A549 (cell line): ENCODE results near the gene SLC27A1. TPM values are rescaled to one million over a fixed set of nuclear protein-coding genes. Genes with fewer than 3 reads are reported as not detected.
"Not testable (repeated sequence)": the region's sequence is repeated elsewhere in the genome, so short reads cannot be mapped to it uniquely, and the experiment has no call there.

Source experiments
- ATAC-seq, 2 experiments: fragments of 200-7000 bp in 1 of 2; fragments of >200 bp in 1 of 2; cut with Nextera tagmentation in 1 of 2; cut with Tn5 transposase in 1 of 2; 3 replicates each; pipeline versions ENCODE4 v1.8.0 to v1.9.1; 2018 to 2020; ENCODE audit warnings: mild to moderate bottlenecking in 1 of 2, moderate library complexity in 1 of 2
- CTCF ChIA-PET: fragments of 300-600 bp; sonication (Branson Sonifier 250); formaldehyde crosslinking; extraction: SDS; loops from one replicate; lab custom pipeline; 2021; ENCODE audit warnings: antibody characterized with exemption, inconsistent platforms; lab: Yijun Ruan, JAX
- POLR2A ChIA-PET: fragments of 350-600 bp; formaldehyde crosslinking; extraction: SDS; loops from one replicate; lab custom pipeline; 2021; ENCODE audit warnings: antibody characterized with exemption, inconsistent platforms; lab: Yijun Ruan, JAX
- DNase-seq, 2 experiments: peaks; one replicate each; pipeline versions ENCODE4 v3.0.0 to v3.0.0-alpha.2; 2011 to 2016; ENCODE audit warnings: low read depth in 1 of 2, low spot score in 1 of 2
- FAIRE-seq: peaks from 2 replicates; lab custom pipeline; 2011; peaks lifted over from hg19 to GRCh38; lab: Jason Lieb, UNC
- H3K27ac ChIP-seq, 2 experiments: fragments of >200 bp; sonication (Bioruptor Twin); formaldehyde crosslinking; 3 replicates each; pipeline ENCODE4 v1.5.1; 2016 to 2017
- H3K4me1 ChIP-seq: fragments of >200 bp; sonication (Bioruptor Twin); formaldehyde crosslinking; 3 replicates; pipeline ENCODE4 v1.6.1; 2016
- H3K4me2 ChIP-seq: fragments of >200 bp; sonication (Bioruptor Twin); formaldehyde crosslinking; 3 replicates; pipeline ENCODE4 v1.6.1; 2016
- H3K4me3 ChIP-seq: fragments of >200 bp; sonication (Bioruptor Twin); formaldehyde crosslinking; 3 replicates; pipeline ENCODE4 v1.5.1; 2016
- H3K9me3 ChIP-seq: fragments of >200 bp; sonication (Bioruptor Twin); formaldehyde crosslinking; 3 replicates; pipeline ENCODE4 v1.6.1; 2016
- ATOH8 ChIP-seq: fragments of 250-450 bp; sonication (Bioruptor Pico); IDR thresholded peaks from 2 replicates; pipeline ENCODE4 v1.5.0; 2020; ENCODE audit warnings: low read depth, mild to moderate bottlenecking, moderate library complexity
- CEBPB ChIP-seq, 2 experiments: fragments of >200 bp in 1 of 2; sonication (Bioruptor Twin) in 1 of 2; formaldehyde crosslinking in 1 of 2; IDR thresholded peaks; 2 replicates each; pipeline ENCODE4 v1.6.1; 2012 to 2016
- CHD4 ChIP-seq: fragments of 200-600 bp; sonication (generic); IDR thresholded peaks from 2 replicates; pipeline ENCODE4 v1.6.1; 2016; ENCODE audit warnings: antibody characterized with exemption, mild to moderate bottlenecking, borderline replicate concordance
- EHF ChIP-seq: fragments of 250-450 bp; sonication (Bioruptor Pico); IDR thresholded peaks from 2 replicates; pipeline ENCODE4 v1.5.0; 2020; ENCODE audit warnings: mild to moderate bottlenecking
- EHMT2 ChIP-seq: fragments of 200-600 bp; sonication (generic); IDR thresholded peaks from 2 replicates; pipeline ENCODE4 v1.6.1; 2016; ENCODE audit warnings: antibody characterized with exemption, low read depth, mild to moderate bottlenecking, moderate library complexity
- ESRRA ChIP-seq: fragments of 150-350 bp; IDR thresholded peaks from 2 replicates; pipeline ENCODE4 v1.6.1; 2014; ENCODE audit warnings: mild to moderate bottlenecking, low read length, borderline replicate concordance
- FOXS1 ChIP-seq: fragments of 250-450 bp; sonication (Bioruptor Pico); IDR thresholded peaks from 2 replicates; pipeline ENCODE4 v1.5.0; 2020; ENCODE audit warnings: mild to moderate bottlenecking, moderate library complexity
- GATA3 ChIP-seq: IDR thresholded peaks from 2 replicates; pipeline ENCODE4 v1.6.1; 2012; ENCODE audit warnings: borderline replicate concordance
- HOXB13 ChIP-seq: fragments of 250-450 bp; sonication (Bioruptor Pico); IDR thresholded peaks from 2 replicates; pipeline ENCODE4 v1.5.0; 2020; ENCODE audit warnings: low read depth, mild to moderate bottlenecking, moderate library complexity
- HOXB5 ChIP-seq: fragments of 250-450 bp; sonication (Bioruptor Pico); IDR thresholded peaks from 2 replicates; pipeline ENCODE4 v1.5.0; 2020; ENCODE audit warnings: mild to moderate bottlenecking, moderate library complexity
- JUN ChIP-seq, 2 experiments: fragments of >200 bp; sonication (Bioruptor Twin); formaldehyde crosslinking; IDR thresholded peaks; 2 replicates in 1 of 2; 3 replicates in 1 of 2; pipeline ENCODE4 v1.6.1; 2016 to 2017
- JUNB ChIP-seq: fragments of >200 bp; sonication (Bioruptor Twin); formaldehyde crosslinking; IDR thresholded peaks from 2 replicates; pipeline ENCODE4 v1.6.1; 2016
- KDM1A ChIP-seq: fragments of 200-600 bp; sonication (generic); IDR thresholded peaks from 2 replicates; pipeline ENCODE4 v1.6.1; 2016; ENCODE audit warnings: low read depth, mild to moderate bottlenecking
- MAX ChIP-seq: IDR thresholded peaks from 2 replicates; pipeline ENCODE4 v1.6.1; 2012
- POLR2A ChIP-seq: IDR thresholded peaks from 2 replicates; pipeline ENCODE4 v1.6.1; 2012; ENCODE audit warnings: mild to moderate bottlenecking, low read length
- POLR2AphosphoS2 ChIP-seq: conservative IDR thresholded peaks from 2 replicates; pipeline ENCODE4 v1.6.1; 2012; ENCODE audit warnings: low read length, improper control_type of control experiment, inconsistent platforms
- RFX5 ChIP-seq: fragments of 450-650 bp; IDR thresholded peaks from 2 replicates; pipeline ENCODE4 v1.7.1; 2014; ENCODE audit warnings: antibody characterized with exemption, mild to moderate bottlenecking, moderate library complexity
- SMC3 ChIP-seq: fragments of >200 bp; sonication (Bioruptor Twin); formaldehyde crosslinking; IDR thresholded peaks from 3 replicates; pipeline ENCODE4 v1.6.1; 2018; ENCODE audit warnings: inconsistent platforms
- TP53 ChIP-seq: fragments of 250-450 bp; sonication (Bioruptor Pico); IDR thresholded peaks from 2 replicates; pipeline ENCODE4 v1.5.0; 2021; ENCODE audit warnings: mild to moderate bottlenecking, moderate library complexity
- USF2 ChIP-seq: fragments of 450-650 bp; IDR thresholded peaks from 2 replicates; pipeline ENCODE4 v1.6.1; 2014; ENCODE audit warnings: antibody characterized with exemption
- ZC3H11A ChIP-seq: fragments of 450-650 bp; IDR thresholded peaks from 2 replicates; pipeline ENCODE4 v1.6.1; 2014; ENCODE audit warnings: antibody characterized with exemption, mild to moderate bottlenecking
- ZFP36 ChIP-seq: fragments of 450-650 bp; IDR thresholded peaks from 2 replicates; pipeline ENCODE4 v1.6.1; 2014; ENCODE audit warnings: borderline replicate concordance; ENCODE audit not compliant: partially characterized antibody
- ZSCAN20 ChIP-seq: fragments of 250-450 bp; sonication (Bioruptor Pico); IDR thresholded peaks from 2 replicates; pipeline ENCODE4 v1.8.0; 2022; ENCODE audit warnings: mild to moderate bottlenecking, moderate library complexity
- WGBS: methylation state at CpG from one replicate; pipeline ENCODE4 v1.1.6; 2017; ENCODE audit errors: missing lambda C conversion rate; 5-methylcytosine and 5-hydroxymethylcytosine counted together
- polyA plus RNA-seq, 4 experiments: library from polyadenylated mRNA; depleted of rRNA in 3 of 4; stranded (reverse); fragments of >200 nt; fragmentation: RNase III in 1 of 4; extraction: RNeasy Plus Mini Kit Qiagen cat#74134 plus additional on column Dnase treatment in 1 of 4; gene quantifications; 2 replicates in 3 of 4; 3 replicates in 1 of 4; pipeline ENCODE4 v1.2.3, GENCODE V29; 2011 to 2017

SLC27A1 gene
- polyA plus RNA-seq, 2 of the 4 experiments (the other 2 are of a cell fraction): 1.8 to 2.5 TPM

DNA sequence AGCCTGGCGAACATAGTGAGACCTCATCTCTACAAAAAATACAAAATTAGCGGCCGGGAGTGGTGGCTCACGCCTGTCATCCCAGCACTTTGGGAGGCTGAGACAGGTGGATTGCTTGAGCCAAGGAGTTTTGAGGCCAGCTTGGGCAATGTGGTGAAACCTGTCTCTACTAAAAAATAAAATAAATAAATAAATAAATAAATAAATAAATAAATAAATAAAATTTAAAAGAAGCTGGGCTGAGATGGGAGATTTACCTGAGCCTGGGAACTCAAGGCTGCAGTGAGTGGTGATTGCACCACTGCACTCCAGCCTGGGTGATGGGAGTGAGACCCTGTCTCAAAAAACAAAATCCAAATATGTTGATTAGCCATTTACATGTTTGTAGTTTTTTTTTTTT lies 82.4 kb downstream of the SLC27A1 start:
- ATAC-seq, DNase-seq, H3K4me3 ChIP-seq, H3K4me2 ChIP-seq, FAIRE-seq, H3K27ac ChIP-seq, H3K4me1 ChIP-seq, H3K9me3 ChIP-seq, POLR2A ChIA-PET: not testable (repeated sequence)
- 97% methylated on average over 4 of the region's 4 CpGs for WGBS
- TF ChIP-seq ZC3H11A: peak; percentile 37; the same call in 1 of the 2 replicates
- CTCF ChIA-PET: interaction anchor here (0.6 kb wide), 1 partner anchor 123 kb away, joined by 3 read pairs; no protein-coding TSS in a partner anchor

DNA sequence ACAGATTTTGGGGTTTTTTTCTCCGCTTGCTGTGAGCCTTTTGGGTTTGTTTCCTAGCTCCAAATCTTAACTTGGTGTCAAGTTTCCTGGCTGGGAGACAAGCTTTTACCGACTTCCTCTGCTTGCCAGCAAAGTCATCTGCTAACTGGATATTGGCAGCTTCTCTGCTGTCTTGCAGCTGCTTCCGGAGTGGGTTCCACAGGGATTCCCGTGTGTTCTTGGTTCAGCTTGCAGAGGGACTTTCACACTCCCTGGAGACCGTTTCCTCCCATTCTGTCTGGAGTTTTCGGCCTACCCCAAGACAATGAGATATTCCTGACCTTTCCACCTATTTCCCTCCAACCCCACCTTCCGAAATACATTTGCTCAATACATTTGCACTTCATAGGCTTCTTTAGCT lies 82.9 kb downstream of the SLC27A1 start:
- ChIA-PET POLR2A (no interaction called here), CTCF (interaction anchor here (0.6 kb wide), 1 partner anchor 124 kb away, joined by 3 read pairs; no protein-coding TSS in a partner anchor)
- Histone ChIP-seq H3K4me3 (no peak overlapping the region), H3K9me3 (no peaks in the 10 kb centered on the region), H3K27ac (no peak overlapping the region), H3K4me1 (peaks cover 4% of the 10 kb centered on the region; the same call in 2 of the 3 replicates), H3K4me2 (no peak overlapping the region)
- FAIRE-seq (no peak), ATAC-seq (no peak), DNase-seq (no peak)
- 53% methylated on average over 7 of the region's 7 CpGs for WGBS
- TF ChIP-seq HOXB13 (CRISPR knock-in tag) (no peak), ZFP36 (no peak), EHMT2 (no peak), CEBPB (IDR thresholded peaks at IDR 0.05) (no peak), RFX5 (no peak), ATOH8 (no peak), JUNB (no peak), FOXS1 (no peak), GATA3 (no peak), POLR2A (no peak), ZSCAN20 (CRISPR knock-in tag) (no peak), USF2 (no peak), ESRRA (no peak), EHF (no peak), TP53 (CRISPR knock-in tag) (no peak), HOXB5 (CRISPR knock-in tag) (no peak), SMC3 (no peak), JUN (IDR thresholded peaks at IDR 0.05) (no peak)

DNA sequence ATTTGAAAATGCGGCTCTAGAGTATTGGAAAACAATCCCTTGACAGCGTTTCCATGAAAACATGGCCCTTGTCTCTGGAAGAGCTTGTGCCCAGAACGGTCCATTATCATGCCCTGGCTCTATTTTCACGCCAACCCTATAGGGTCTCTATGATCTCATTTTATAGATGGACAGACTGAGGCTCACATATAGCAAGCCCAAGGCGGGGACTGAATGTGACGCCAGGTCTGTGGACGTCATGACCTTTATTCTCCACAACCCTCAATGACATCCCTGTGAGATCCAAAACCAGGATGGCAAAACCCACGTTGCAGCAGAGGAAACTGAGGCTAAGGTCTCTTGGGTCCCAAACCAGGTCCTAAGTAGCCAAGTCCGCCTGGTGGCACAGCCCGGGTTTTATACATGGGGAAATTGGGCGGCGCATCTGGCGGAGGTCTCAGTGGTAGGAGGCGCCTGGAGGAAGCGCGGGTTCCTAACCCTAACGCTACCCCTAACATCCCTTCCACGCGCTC lies 84.7 kb downstream of the SLC27A1 start:
- TF ChIP-seq HOXB13 (CRISPR knock-in tag) (no peak), POLR2AphosphoS2 (no peak), MAX (peak; percentile 52), JUNB (no peak), CHD4 (peak; percentile 92; the same call in 1 of the 2 replicates), KDM1A (peak; percentile 85)
- ATAC-seq (no peak), DNase-seq (no peak), FAIRE-seq (no peak)
- 8% methylated on average over 14 of the region's 19 CpGs for WGBS
- H3K9me3 ChIP-seq: no peaks in the 10 kb centered on the region
- peaks cover 11% of the 10 kb centered on the region for H3K4me1 ChIP-seq
- POLR2A ChIA-PET: no interaction called here
- H3K4me3 ChIP-seq: peak overlapping the region; percentile 100
- CTCF ChIA-PET: interaction anchor here (0.6 to 0.9 kb wide), 3 partner anchors 44 to 211 kb away, joined by 3 read pairs; partner anchors contain the start of gene PGLS
- H3K27ac ChIP-seq: peak overlapping the region; percentile 97 to 99
- peak overlapping the region; percentile 90 for H3K4me2 ChIP-seq
